ENCODE measurements around the gene KLC4.
A peak's percentile ranks its signal among the peaks of the same experiment; 100 is the strongest.

The KLC4 gene

DNA sequence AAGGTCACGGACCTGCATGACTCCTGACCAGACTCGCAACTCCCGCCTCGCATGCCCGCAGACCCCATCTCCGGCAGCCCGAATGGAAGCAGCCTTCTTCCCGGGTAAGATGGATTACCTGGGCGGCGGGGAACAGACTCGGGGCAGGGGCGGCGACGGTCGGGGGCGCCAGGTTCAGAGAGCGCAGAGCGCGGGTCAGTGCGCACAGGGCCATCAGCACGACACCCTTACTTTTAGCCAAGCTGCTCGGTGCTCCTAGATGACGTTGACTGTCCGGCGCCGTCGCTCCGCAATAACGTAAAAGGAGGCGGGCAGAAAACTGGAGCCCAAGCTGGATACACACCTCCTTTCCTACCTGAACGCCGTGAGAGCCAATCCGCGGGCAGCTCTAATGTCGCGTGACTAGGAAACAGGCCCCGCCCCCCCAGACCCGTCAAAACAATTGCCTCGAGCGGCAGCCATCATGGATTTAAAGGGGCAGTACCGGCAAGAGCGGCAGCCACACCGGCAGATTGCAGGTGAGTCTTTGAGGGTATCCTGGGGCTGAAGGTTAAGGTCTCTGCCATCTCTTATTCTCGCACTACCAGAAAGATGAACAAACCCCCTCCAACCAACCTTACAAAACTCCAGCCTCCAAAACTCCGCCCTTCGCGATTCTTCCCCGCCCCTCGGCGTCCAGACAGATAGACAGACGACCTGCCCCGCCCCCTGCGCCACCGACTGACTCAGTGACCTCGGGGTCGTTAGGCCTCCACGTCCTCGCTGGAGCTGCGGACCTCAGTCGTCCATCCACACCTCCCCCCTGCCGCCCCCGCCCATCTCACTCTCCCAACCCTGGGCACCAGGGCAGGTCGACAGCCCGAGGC, at the start of gene KLC4, which contains the start of gene MRPL2:
Gene KLC4 (plus strand): TSS at position 464 of the 866 bp plus-strand sequence. CDS start 1,705 bp downstream, outside the sequence.
Gene MRPL2 (minus strand): TSS at position 267 of the 866 bp plus-strand sequence. CDS start 53 bp downstream, at position 214.
- DNase-seq: peak; percentile 90 to 96 (median 93)

DNA sequence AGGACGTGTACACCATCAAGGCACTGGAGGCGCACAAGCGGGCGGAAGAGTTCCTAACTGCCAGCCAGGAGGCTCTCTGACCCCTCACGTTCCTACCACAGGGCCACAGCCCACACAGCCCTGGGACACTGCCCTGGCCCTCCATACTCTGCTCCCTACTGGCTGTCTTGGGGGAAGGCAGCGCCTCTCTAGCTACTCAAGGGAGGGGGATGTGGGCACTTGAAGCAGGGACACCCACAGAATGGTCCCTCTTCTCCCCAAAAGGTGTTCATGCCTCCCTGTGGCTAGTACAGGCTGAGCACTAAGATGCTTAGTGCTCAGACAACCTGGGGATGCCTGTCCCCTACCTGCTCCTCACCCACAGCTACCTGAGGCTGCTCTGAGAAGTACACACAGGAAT, 48.2 kb upstream of the KLC4 start:
- no peak for DNase-seq

DNA sequence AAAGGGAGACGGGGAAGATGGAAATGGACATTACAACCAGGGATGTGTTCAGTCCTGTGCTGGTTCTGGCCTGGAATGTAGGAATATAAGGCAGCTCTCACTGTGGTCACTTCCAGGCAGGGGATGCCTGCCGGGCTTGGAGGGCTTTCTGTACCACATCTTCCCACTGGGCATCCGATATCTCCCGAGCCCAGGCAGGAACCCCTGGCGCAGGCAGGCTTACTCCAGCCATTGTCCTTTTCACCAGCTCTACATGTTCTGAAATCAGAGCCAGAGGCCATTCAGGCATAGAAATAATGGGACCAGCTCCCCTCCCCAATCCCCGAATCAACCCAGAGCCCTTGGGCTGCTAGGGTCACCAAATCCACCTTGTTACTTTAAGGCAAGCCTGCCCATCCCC, 47.1 kb upstream of the KLC4 start:
- DNase-seq: no peak

DNA sequence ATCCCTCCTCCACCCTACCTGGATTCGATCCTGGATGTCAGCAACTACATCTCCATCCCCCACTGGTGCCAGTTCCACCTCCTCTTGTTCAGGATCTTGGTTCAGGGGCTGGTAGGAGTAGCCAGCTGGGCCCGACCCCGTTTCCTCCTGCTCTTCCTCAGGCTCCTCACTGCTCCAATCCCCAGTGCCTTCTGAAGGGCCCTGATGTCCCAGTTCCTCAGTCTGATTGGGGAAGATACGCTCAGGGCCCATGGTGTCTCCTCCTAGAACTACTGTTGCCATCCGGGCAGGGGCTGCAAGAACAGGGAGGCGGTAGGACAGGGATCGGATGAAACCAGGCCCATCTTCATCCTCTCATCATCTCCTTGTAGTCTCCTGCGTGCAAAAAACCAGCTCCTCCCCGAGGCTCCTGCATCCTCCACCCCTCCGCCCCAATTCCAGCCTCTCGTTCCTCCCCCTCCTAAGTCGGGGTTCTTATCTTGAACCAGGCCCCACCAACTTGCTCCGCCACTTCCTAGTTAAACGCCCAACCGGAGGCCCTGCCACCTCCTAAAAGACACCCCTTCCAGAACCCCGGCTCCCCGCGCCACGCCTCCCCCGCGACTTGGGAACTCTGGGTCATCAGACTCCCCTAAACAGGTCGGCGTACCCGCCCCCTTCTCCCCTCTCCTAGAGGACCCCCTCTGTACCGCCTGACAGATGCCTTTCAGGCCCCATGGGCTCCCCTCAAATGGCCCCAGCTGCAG, 46.2 kb upstream of the KLC4 start:
- no peak for DNase-seq

DNA sequence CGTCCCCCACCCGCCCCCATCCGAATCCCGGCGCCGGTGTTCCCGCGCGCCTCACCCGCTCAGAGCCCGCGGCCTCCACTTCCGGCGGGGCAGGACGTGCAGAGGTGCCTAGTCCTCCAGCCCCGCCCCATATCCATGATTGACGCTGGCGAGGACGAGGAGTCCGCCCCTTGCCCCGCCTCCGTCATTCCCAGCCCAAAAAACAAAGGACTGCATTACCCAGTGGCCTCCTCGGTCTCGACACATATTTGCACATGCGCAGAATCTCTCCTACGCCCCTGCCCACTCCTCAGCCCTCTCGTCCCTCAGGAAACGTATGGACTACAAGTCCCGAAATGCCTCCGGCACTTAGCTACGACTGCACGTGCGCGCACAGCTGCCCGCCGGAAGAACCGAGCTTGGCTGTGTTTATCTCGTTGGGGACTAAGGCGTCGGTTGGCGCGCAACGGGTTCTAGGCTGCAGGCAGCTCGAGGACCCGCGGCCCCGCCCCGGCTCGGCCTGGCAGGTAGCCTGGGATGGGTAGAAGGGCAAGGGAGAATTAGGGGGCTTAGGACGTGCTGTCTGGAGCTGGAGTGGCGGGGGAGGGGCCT, 45.5 kb upstream of the KLC4 start, which contains the start of the genes KLHDC3 and MEA1:
Gene KLHDC3 (plus strand): TSS at position 407 of the 591 bp plus-strand sequence. CDS start 2,944 bp downstream, outside the sequence.
Gene MEA1 (minus strand): TSS at position 104 of the 591 bp plus-strand sequence. CDS start 133 bp downstream, outside the sequence.
- peak; percentile 92 to 96 (median 92) for DNase-seq

DNA sequence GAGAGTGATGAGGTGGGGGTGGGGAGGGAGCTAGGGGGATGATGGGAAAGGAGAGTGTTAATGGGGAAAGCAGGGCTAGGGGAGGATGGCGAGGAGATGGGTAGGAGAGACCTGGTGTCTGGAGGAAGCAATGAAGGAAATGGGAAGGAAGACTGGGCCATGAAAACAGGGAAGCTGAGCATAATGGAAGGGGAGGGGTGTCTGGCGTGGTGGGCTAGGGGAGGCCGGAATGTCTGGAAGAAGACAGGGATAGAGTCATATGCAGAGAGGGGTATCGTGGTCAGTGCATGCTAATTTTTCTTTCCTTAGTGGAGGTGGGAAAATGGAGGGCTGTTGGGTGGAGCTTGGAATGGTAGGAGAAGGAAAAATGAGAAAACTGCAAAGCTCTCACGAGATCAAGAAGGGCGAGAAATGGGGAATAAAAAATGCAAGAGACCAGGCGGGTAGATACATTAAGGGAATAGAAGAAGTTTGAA, 45.0 kb upstream of the KLC4 start:
- no peak for DNase-seq

DNA sequence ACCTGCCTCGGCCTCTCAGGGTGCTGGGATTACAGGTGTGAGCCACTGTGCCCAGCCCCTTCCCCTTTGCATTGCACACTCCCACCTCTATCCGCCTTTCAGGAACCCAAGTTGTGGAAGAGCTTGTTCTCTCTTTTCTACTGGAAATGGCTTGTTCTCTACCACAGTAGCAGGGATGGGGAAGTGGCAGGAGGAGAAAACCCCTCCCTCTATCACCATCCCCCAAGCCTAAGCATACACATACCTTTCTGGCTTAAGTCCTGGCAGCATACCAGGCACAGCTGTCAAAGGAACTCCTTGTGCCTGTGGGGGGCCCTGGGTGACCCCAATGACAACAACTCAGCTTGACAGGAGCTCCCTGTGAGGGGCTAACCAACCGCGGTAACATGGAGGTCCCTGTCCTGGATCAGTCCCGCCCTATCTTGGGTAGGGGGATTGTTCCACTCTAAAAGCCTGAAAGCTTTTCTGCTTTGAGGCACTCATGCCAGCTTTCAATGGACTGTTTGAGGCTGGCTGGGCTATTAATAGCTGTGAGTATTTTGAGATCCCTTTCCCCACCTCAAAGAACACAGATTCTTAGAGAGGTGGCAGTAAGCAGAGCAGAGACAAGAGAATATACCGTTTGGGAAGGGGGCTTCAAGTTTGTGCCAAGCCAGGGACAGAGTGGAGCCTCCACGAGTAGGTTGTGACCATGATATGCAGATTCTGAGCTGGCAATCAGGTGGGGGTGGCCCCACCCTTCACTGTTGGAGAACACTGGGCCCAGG, 43.1 kb upstream of the KLC4 start:
- DNase-seq: no peak

DNA sequence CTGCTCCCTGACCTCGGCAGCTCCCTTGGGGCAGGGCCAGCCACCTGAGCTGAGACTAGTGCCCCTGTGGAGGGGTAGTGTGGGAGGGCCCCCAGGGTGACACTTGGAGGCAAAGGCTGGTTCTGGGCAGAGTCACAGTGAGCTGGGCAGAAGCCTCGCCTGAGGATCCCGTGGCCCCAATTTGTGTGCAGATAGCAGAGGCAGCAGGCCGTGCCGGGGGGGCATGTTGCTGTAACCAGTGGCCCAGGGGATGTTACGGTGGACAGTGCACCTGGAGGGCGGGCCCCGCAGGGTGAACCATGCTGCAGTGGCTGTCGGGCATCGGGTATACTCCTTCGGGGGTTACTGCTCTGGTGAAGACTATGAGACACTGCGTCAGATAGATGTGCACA, 42.5 kb upstream of the KLC4 start:
- no peak for DNase-seq

DNA sequence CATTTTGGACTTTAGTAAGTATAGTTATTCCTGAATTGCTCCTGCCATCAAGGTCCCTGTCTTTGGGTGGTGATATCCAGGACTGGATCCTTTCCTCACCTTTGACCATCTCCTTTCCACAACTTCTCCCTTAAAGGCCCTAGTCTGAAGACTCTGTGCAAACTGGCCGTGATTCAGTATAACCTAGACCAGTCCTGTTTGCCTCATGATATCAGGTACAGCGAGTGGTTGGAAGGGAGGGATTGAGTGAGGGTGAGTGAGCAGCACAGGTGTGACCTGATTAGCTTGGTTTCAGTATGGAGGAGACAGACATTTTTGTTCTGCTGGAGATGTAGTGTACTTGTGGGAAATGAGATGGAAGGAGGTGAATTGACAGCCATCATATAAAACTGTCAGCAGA, 40.3 kb upstream of the KLC4 start:
- DNase-seq: no peak

DNA sequence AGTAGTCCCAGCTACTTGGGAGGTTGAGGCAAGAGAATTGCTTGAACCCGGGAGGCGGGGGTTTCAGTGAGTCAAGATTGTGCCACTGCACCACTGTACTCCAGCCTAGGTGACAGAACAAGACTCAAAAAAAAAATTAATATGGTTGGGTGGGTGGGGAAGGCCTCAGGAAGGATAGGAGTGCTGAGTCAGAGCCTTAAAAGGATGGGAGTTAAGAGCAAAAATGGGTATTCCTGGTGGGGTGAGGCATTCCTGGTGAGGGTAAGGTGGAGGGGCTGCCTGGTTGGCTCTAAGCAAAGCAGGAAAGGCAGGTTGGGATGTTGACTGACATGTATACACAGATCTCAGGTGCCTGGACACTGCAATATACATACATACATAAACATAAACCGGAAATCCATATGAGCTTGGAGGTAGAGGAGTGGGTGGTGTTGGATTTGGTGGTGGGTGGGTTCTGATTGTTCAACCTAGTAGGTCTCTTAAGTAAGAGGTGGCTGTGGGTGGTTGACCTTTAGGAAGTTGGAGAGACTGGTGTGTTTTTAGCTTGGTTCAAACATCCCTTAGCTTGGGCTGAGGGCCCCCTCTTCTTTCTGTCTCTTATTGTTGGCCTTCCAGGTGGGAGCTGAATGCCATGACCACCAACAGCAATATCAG, 39.3 kb upstream of the KLC4 start:
- no peak for DNase-seq

DNA sequence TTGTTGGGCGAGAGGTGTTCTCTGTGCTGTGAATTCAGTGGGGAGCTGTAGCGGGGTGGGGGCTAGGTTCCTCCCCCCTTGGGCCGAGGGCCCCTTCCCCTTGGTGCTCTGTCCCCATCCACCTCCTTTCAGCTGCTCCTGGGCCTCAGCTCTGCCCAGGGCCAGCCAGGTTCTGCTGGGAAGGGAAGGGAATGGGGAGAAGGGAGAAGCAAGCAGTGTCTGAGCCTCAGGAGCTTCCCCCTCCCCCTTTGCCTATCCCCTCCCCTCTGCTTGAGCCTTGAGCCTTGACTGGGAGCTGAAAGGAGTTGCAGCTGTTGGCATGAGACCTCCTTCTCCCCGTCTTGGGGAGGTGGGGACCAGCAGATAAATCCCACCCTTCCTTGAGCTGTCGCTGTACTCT, 38.6 kb upstream of the KLC4 start:
- no peak for DNase-seq

DNA sequence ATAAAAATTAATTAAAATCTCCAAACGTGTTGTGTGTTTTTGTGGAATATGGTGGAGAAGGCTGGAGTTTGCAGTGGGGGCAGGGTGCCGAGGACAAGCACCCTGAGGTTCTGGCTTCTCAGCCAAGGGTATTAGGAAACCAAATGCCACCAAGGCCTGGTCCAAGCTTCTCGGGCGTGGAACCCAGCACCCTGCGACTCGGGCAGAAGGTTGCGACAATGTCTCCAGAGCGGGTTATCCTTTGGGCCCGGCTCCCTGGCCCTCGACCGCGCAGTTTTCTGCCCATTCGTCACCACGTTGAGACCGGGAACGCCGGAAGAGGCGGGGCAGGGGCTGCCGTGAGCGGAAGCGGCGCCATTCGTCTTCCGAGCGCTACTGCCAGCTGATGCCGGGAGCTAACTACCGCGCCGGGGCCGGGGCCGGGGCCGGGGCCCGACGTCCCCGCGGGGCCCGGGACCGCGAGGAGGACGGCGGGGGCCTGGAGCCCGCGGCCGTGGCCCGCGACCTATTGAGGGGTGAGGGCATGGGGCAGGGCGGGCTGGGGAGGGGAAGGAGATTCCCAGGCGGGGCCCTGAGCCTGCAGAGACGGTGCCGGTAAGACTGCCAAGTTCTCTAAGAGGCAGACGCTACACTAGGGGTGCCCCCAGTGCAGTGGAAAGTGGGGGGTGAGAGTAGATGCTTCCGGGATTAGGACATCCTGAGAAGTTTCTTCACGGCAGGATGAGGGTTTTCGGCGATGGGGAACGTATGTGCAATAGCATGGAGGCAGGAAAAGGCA, 38.0 kb upstream of the KLC4 start, which contains the start of gene RRP36:
Gene RRP36 (plus strand): TSS at position 354 of the 778 bp plus-strand sequence. CDS start 32 bp downstream, at position 386.
- peak; percentile 19 to 54 (median 31) for DNase-seq

DNA sequence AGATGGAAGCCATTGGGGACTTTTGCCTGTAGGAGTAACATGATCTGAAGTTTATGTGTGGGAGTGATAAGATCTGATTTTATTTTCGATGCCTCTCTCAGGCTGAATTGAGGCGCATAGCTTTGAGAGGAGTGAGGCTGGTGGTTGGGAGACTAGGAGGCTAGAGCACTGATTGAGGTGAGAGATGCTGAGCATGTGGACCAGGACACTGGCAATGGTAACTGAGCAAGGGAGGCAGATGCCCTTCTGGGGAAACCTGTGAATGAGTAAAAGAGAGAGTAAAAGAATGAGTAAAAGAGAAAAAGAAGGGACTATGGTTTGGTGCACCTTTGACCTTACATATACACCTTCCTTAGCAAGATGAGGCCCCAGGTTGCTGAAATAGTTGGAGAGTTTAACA, 35.0 kb upstream of the KLC4 start:
- DNase-seq: no peak

DNA sequence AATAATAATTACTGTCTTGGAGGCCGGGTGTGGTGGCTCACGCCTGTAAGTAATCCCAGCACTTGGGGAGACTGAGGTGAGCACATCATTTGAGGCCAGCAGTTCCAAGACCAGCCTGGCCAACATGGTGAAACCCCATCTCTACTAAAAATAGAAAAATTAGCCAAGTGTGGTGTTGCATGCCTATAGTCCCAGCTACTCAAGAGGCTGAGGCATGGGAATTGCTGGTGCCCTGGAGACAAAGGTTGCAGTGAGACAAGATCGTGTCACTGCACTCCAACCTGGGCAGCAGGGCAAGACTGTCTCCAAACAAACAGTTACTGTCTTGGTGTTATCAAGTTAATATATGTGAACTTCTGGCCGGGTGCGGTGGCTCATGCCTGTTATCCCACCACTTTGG, 33.1 kb upstream of the KLC4 start:
- no peak for DNase-seq

DNA sequence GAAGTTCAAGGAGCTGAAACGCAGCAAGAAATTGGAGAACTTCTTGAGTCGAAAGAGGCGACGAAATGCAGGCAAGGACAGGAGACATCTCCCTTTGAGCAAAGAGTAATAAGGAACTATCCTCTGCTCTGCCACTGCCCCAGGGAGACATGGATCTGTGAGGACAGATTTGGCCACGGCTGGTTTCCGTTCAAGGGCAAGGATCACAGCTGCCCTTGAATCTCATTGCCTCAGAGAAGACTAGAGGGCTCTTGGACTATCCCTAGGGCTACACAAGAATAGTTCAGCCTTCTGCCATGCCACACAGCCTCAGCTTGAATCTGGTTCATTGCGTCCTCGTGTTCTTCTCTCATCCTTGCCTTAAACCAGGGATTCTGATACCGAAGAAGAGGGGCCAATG, 30.3 kb upstream of the KLC4 start:
- DNase-seq: no peak

DNA sequence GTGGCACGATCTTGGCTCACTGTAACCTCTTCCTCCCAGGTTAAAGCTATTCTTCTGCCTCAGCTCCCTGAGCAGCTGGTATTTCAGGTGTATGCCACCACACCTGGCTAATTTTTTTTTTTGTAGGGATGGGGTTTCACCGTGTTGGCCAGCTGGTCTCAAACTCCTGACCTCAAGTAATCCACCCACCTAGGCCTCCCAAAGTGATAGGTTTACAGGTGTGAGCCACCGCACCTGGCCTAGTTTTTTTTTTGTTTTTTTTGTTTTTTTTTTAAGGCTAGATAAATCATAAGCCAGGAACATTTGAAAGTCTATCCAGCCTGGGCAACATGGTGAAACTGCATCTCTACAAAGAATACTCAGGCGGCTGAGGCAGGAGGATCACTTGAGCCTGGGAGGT, 27.1 kb upstream of the KLC4 start:
- no peak for DNase-seq

DNA sequence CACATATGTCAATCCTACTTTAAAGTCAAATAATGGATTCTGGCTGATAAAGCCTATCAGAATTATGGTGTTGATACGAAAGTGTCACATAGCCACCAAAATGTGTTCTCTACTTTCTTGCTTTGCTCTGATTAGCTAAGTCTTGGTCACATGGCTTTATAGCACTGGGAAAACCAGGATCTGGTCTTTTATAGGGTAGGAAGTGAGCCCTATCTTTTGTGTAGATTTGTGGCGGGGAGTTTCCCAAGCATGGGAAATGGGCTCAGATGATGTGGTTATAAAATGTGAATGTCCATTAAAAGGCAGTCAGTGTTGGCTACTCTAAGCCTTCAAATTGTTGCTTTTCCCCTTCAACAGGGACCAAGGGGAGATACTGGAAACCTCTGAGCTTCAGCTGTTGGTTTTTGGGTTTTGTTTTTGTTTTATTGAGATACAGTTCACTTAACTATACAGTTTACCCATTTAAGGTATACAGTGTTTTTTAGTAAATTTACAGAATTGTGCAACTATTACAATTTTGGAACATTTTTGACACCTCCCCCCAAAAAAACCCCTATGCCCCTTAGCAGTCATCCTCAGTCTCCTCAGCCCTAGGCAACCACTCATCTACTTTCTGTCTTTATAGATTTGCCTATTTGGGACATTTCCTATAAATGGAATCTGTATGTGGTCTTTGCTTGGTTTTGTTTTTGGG, 25.8 kb upstream of the KLC4 start:
- no peak for DNase-seq

DNA sequence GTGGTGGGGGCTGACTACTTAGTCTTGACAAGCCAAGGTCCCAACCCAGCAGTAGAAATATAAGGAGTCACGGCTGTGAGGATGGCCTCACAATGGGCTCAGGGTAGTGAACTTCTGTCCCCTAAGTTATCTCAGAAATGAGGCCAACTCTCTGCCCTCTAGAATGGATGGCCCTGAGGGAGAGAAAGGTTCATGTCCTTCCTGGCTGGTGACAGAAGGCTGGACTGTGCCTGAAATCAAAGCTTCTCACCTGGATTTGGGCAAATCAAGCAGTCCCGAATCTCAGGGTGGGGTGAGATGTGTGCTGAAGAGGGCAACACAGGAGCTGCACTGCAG, 25.3 kb upstream of the KLC4 start:
- no peak for DNase-seq

DNA sequence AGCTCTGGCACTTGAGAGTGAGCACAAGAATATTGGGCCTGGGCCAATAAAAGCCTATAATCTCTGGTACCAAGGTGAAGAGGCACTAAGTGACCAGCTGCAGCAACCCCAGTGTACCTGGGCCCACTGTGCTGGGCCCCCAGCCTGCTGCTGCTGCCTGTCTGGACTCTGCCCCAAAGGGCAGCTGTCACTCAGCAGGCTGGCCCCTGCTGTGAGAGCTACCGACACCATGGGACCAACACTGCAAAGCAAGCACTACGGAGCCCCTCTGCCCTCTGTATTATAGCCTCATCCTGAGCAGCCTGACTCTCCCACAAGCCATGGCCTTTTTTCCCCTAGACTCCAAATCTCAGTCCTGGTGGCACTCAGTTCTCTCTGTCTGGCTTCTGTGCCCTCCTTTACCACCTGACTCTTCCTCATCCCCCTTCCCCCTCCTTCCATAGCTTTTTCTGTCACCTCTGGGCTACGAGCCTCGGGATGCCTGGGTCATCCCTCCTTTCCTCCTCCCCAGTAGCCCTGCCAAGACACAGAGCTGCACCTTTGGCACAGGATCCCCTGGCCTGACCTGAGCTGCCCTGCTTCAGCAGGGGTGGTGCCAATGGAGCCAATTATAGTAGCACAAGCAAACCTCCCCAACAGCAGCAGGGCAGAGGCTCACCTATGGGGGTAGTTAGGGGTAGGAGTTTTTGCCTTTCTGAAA, 23.8 kb upstream of the KLC4 start:
- DNase-seq: no peak

DNA sequence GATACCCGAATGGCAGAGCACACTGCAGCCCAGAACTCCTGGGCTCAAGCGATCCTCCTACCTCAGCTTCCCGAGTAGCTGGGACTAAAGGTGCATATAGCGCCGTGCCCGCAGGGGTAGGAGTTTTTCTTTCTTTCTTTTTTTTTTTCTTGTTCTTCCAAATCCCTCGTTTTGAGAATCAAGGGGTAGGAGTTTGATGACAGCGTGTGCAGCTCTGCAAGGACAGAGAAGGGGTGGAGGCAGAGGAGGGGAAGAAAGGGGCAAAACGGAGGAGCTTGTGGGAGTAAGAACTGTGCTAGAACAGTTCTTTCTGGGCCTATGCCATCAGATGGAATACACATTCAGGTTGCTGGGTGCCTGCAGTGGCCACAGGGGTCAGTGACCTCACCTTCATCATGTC, 22.7 kb upstream of the KLC4 start:
- DNase-seq: no peak

Measured in activated naive CD4-positive, alpha-beta T cell (primary cell).